GM12878 (cell line): Measurements from ENCODE around the gene HMCN1. TPM values are rescaled to one million over a fixed set of nuclear protein-coding genes. Genes with fewer than 3 reads are reported as not detected.

ENCODE experiments used
- ATAC-seq: fragments of 200-7000 bp; cut with Tn5 transposase; 3 replicates; pipeline ENCODE4 v1.9.1; 2020; ENCODE audit warnings: mild to moderate bottlenecking, moderate library complexity
- BruUV-seq: library from RNA; stranded (reverse); fragments of 400-500 nt; replicated peaks from 2 replicates; lab custom pipeline; 2021; lab: Mats Ljungman, UMichigan
- CTCF ChIA-PET: fragments of 300-600 bp; sonication (Branson Sonifier 250); formaldehyde crosslinking; extraction: SDS; loops from one replicate; lab custom pipeline; 2021; ENCODE audit warnings: inconsistent platforms; lab: Yijun Ruan, JAX
- POLR2A ChIA-PET: fragments of 350-600 bp; formaldehyde crosslinking; extraction: SDS; loops from one replicate; lab custom pipeline; 2021; ENCODE audit warnings: inconsistent platforms; lab: Charles Lee
- RAD21 ChIA-PET: fragments of 300-600 bp; sonication (Branson Sonifier 250); formaldehyde crosslinking; loops from one replicate; lab custom pipeline; 2023; ENCODE audit warnings: antibody characterized with exemption; ENCODE audit not compliant: unreplicated experiment; lab: Charles Lee
- SMC1A ChIA-PET: fragments of 300-600 bp; sonication (Branson Sonifier 250); formaldehyde crosslinking; loops from one replicate; lab custom pipeline; 2023; ENCODE audit not compliant: unreplicated experiment, uncharacterized antibody; lab: Charles Lee
- DNase-seq: peaks from one replicate; pipeline ENCODE4 v3.0.0-alpha.2; 2011; ENCODE audit warnings: low read depth, low spot score
- FAIRE-seq: peaks from 3 replicates; lab custom pipeline; 2011; peaks lifted over from hg19 to GRCh38; lab: Jason Lieb, UNC
- H2AFZ ChIP-seq: 2 replicates; pipeline ENCODE4 v1.6.0; 2011; ENCODE audit warnings: low read depth, low read length, control low read depth; ENCODE audit not compliant: control insufficient read depth
- H3K27ac ChIP-seq: 2 replicates; pipeline ENCODE4 v1.5.1; 2011; ENCODE audit warnings: control low read depth; ENCODE audit not compliant: control insufficient read depth, insufficient read depth
- H3K27me3 ChIP-seq, 2 experiments: replicated peaks in 1 of 2; 2 replicates each; pipeline versions ENCODE4 v1.6.0 to v1.6.1; 2011; ENCODE audit warnings: low read length in 1 of 2; ENCODE audit not compliant: control insufficient read depth in 2 of 2, insufficient read depth in 2 of 2
- H3K36me3 ChIP-seq, 2 experiments: 2 replicates each; pipeline ENCODE4 v1.5.1; 2011; ENCODE audit warnings: low read length in 1 of 2; ENCODE audit not compliant: control insufficient read depth in 2 of 2, insufficient read depth in 2 of 2
- H3K4me1 ChIP-seq: 2 replicates; pipeline ENCODE4 v1.6.1; 2011; ENCODE audit warnings: mild to moderate bottlenecking, low read length, moderate library complexity, mixed read lengths; ENCODE audit not compliant: control insufficient read depth, insufficient read depth
- H3K4me2 ChIP-seq: 2 replicates; pipeline ENCODE4 v1.6.0; 2011; ENCODE audit warnings: control low read depth; ENCODE audit not compliant: control insufficient read depth, insufficient read depth
- H3K4me3 ChIP-seq: fragments of 200-600 bp; sonication (generic); 2 replicates; pipeline ENCODE4 v1.5.1; 2016
- H3K79me2 ChIP-seq: 2 replicates; pipeline ENCODE4 v1.6.0; 2011; ENCODE audit warnings: low read length; ENCODE audit not compliant: control insufficient read depth, insufficient read depth
- H3K9ac ChIP-seq: 2 replicates; pipeline ENCODE4 v1.8.0; 2011; ENCODE audit warnings: low read length, control low read depth, mixed read lengths; ENCODE audit not compliant: control insufficient read depth, insufficient read depth
- H3K9me3 ChIP-seq: replicated peaks from 3 replicates; pipeline ENCODE4 v1.5.1; 2011; ENCODE audit warnings: mild to moderate bottlenecking, low read length; ENCODE audit not compliant: control insufficient read depth, insufficient read depth
- H4K20me1 ChIP-seq: 2 replicates; pipeline ENCODE4 v1.6.0; 2011; ENCODE audit not compliant: control insufficient read depth, insufficient read depth
- HCFC1 ChIP-seq: fragments of 150-350 bp; IDR thresholded peaks from 2 replicates; pipeline ENCODE4 v1.6.1; 2014; ENCODE audit warnings: low read length
- NKRF ChIP-seq: fragments of 450-650 bp; conservative IDR thresholded peaks from 2 replicates; pipeline ENCODE4 v1.6.1; 2017; ENCODE audit warnings: mild to moderate bottlenecking, moderate library complexity
- NR2F1 ChIP-seq: fragments of 450-650 bp; conservative IDR thresholded peaks from 2 replicates; pipeline ENCODE4 v1.6.1; 2017; ENCODE audit warnings: mild to moderate bottlenecking
- YBX1 ChIP-seq: fragments of 450-650 bp; IDR thresholded peaks from 2 replicates; pipeline ENCODE4 v1.6.1; 2016; ENCODE audit warnings: antibody characterized with exemption
- WGBS: methylation state at CpG from one replicate; pipeline ENCODE4 v1.1.6; 2016; ENCODE audit warnings: low lambda C conversion rate; ENCODE audit not compliant: insufficient replicate concordance, insufficient coverage; ENCODE audit errors: missing lambda C conversion rate; 5-methylcytosine and 5-hydroxymethylcytosine counted together
- in situ Hi-C: fragments of 300-500 bp; cut with MboI; formaldehyde crosslinking; loops from 9 replicates; pipeline ENCODE4 v1.14.3; 2018; ENCODE audit warnings: mixed read lengths
- intact Hi-C: fragments of 100-400 bp; cut with micrococcal nuclease; formaldehyde crosslinking; loops from one replicate; pipeline ENCODE4 v1.14.2; 2022; ENCODE audit not compliant: unreplicated experiment
- polyA plus RNA-seq, 11 experiments: library from polyadenylated mRNA; depleted of rRNA in 4 of 11; unstranded in 6 of 11; stranded (reverse) in 5 of 11; fragments of >200 nt; fragmentation: Nextera tagmentation in 4 of 11; fragmentation: Illumina TruSeq in 1 of 11; extraction: Ambion mirVana in 4 of 11; extraction: Trizol in 1 of 11; gene quantifications; 1 replicate in 1 of 11; 2 replicates in 10 of 11; pipeline versions ENCODE4 v1.2.1 to v1.2.3, GENCODE V29; 2011 to 2016; ENCODE audit warnings: inconsistent platforms in 2 of 11, missing spikeins in 2 of 11, low read depth in 1 of 11
- total RNA-seq, 4 experiments: library from RNA; depleted of rRNA in 3 of 4; stranded (reverse); fragments of >200 nt in 3 of 4; fragmentation: Illumina TruSeq in 1 of 4; extraction: Trizol in 1 of 4; gene quantifications; 2 replicates each; pipeline versions ENCODE4 v1.2.1 to v1.2.3, GENCODE V29; 2013 to 2021
- TF ChIP-seq, protein P1 (sequence below): fragments of 450-650 bp; IDR thresholded peaks from 2 replicates; pipeline ENCODE4 v1.6.1; 2017; ENCODE audit warnings: low read depth, mild to moderate bottlenecking, moderate library complexity

Gene HMCN1
- total and polyA plus RNA-seq, 10 of the 15 experiments (the other 5 are each of a cell fraction or from before 2014, with no cell fraction given) = under 0.01 to 0.07 TPM; not detected in 8

- no peaks in the 10 kb centered on the region for H3K79me2 ChIP-seq
- no peak overlapping the region for H2AFZ ChIP-seq
- no peak overlapping the region for H3K9ac ChIP-seq
- H3K27me3 ChIP-seq = no peaks in the 10 kb centered on the region
- no peak for FAIRE-seq
- H3K27ac ChIP-seq = no peak overlapping the region
- ChIA-PET POLR2A (no interaction called here), CTCF (interaction anchor here (1.2 to 1.5 kb wide), 2 partner anchors 9 to 16 kb away, joined by 3 to 5 read pairs; no protein-coding TSS in a partner anchor), SMC1A (no interaction called here)
- intact Hi-C loops = no loop called here
- no peaks in the 10 kb centered on the region for H3K4me1 ChIP-seq
- no peaks in the 10 kb centered on the region for H4K20me1 ChIP-seq
- DNase-seq = no peak
- in situ Hi-C loops = no loop called here
- no peak overlapping the region for H3K4me2 ChIP-seq
- no peaks in the 10 kb centered on the region for H3K36me3 ChIP-seq
- ATAC-seq = no peak
- 9% methylated on average over 5 of the region's 5 CpGs for WGBS
- TF ChIP-seq NKRF (no peak), NR2F1 (no peak), YBX1 (no peak), HCFC1 (no peak)
- TF ChIP-seq, protein P1, sequence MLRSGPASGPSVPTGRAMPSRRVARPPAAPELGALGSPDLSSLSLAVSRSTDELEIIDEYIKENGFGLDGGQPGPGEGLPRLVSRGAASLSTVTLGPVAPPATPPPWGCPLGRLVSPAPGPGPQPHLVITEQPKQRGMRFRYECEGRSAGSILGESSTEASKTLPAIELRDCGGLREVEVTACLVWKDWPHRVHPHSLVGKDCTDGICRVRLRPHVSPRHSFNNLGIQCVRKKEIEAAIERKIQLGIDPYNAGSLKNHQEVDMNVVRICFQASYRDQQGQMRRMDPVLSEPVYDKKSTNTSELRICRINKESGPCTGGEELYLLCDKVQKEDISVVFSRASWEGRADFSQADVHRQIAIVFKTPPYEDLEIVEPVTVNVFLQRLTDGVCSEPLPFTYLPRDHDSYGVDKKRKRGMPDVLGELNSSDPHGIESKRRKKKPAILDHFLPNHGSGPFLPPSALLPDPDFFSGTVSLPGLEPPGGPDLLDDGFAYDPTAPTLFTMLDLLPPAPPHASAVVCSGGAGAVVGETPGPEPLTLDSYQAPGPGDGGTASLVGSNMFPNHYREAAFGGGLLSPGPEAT = no peak
- TF ChIP-seq, all 136 proteins: peak for 0
- H3K4me3 ChIP-seq = no peak overlapping the region
- BruUV-seq = no TSS peak
- no peaks in the 10 kb centered on the region for H3K9me3 ChIP-seq
- RAD21 ChIA-PET = no interaction called here
Observed at GRCh38 chr1:185774394-185774793, 40.2 kb downstream of the HMCN1 start.
